H1 (cell line): Measurements from ENCODE around the gene ARID1B. TPM values are rescaled to one million over a fixed set of nuclear protein-coding genes. Genes with fewer than 3 reads are reported as not detected.

ENCODE experiments used
- MAX ChIP-seq: IDR thresholded peaks from 2 replicates; pipeline ENCODE4 v1.6.1; 2012; ENCODE audit warnings: inconsistent platforms
- polyA plus RNA-seq, 7 experiments: library from polyadenylated mRNA; depleted of rRNA in 3 of 7; stranded (reverse) in 5 of 7; unstranded in 2 of 7; fragments of >200 nt in 5 of 7; fragments of 200-250 nt in 2 of 7; gene quantifications; 1 replicate in 5 of 7; 2 replicates in 1 of 7; 4 replicates in 1 of 7; pipeline versions ENCODE4 v1.2.1 to v1.2.3, GENCODE V29; 2011 to 2013; ENCODE audit warnings: missing spikeins in 2 of 7, mixed read lengths in 2 of 7
- total RNA-seq: library from RNA; stranded (reverse); fragmentation: NEBNext Ultra II Directional; extraction: Animal tissue kit (Norgen Biotek cat#: 25700); gene quantifications from 2 replicates; pipeline ENCODE4 v1.2.1, GENCODE V29; 2021

The ARID1B gene
- total and polyA plus RNA-seq, 2 of the 8 experiments (the other 6 are each of a cell fraction or from before 2014, with no cell fraction given) = 24.3 to 70.3 TPM

- TF ChIP-seq MAX = no peak
Observed at GRCh38 chr6:156822747-156823206, 45.6 kb downstream of the ARID1B start (continued).
